Endothelial cell of umbilical vein (primary cell): ENCODE measurements around the gene SNX4. TPM values are rescaled to one million over a fixed set of nuclear protein-coding genes. Genes with fewer than 3 reads are reported as not detected.

Experiments
- BruUV-seq: library from RNA; stranded (reverse); fragments of 400-500 nt; replicated peaks from 2 replicates; lab custom pipeline; 2021; lab: Mats Ljungman, UMichigan
- CTCF ChIA-PET: fragments of 300-600, 350-600 bp; sonication (Branson Sonifier 250); formaldehyde crosslinking; loops from one replicate; lab custom pipeline; 2021; ENCODE audit warnings: antibody characterized with exemption, inconsistent platforms; lab: Charles Lee
- POLR2A ChIA-PET: fragments of 300-600, 350-600 bp; sonication (Branson Sonifier 250); formaldehyde crosslinking; loops from one replicate; lab custom pipeline; 2021; ENCODE audit warnings: antibody characterized with exemption, inconsistent platforms; lab: Charles Lee
- DNase-seq: peaks from one replicate; pipeline ENCODE4 v3.0.0-alpha.2; 2011; ENCODE audit warnings: low read depth, low spot score
- FAIRE-seq: peaks from 2 replicates; lab custom pipeline; 2011; peaks lifted over from hg19 to GRCh38; lab: Jason Lieb, UNC
- H2AFZ ChIP-seq: 2 replicates; pipeline ENCODE4 v1.6.0; 2012; ENCODE audit warnings: low read depth, low read length, control low read depth, inconsistent platforms
- H3K27ac ChIP-seq: 2 replicates; pipeline ENCODE4 v1.5.1; 2011; ENCODE audit warnings: low read depth, mild to moderate bottlenecking, control low read depth, low read length, moderate library complexity; ENCODE audit not compliant: insufficient read depth
- H3K27me3 ChIP-seq, 2 experiments: 2 replicates each; pipeline versions ENCODE4 v1.6.0 to v1.6.1; 2011; ENCODE audit warnings: low read length in 2 of 2, mixed read lengths in 1 of 2; ENCODE audit not compliant: control insufficient read depth in 2 of 2, insufficient read depth in 2 of 2
- H3K36me3 ChIP-seq, 2 experiments: 2 replicates in 1 of 2; 3 replicates in 1 of 2; pipeline ENCODE4 v1.5.1; 2011; ENCODE audit warnings: low read length in 2 of 2, mild to moderate bottlenecking in 1 of 2, moderate library complexity in 1 of 2; ENCODE audit not compliant: control insufficient read depth in 2 of 2, insufficient read depth in 2 of 2; ENCODE audit errors: extremely low read depth in 1 of 2
- H3K4me1 ChIP-seq: 3 replicates; pipeline ENCODE4 v1.5.1; 2011; ENCODE audit warnings: mild to moderate bottlenecking, low read length; ENCODE audit not compliant: control insufficient read depth, insufficient read depth; ENCODE audit errors: extremely low read depth
- H3K4me2 ChIP-seq: 2 replicates; pipeline ENCODE4 v1.6.1; 2011; ENCODE audit warnings: low read length, control low read depth, mixed read lengths; ENCODE audit not compliant: insufficient read depth
- H3K4me3 ChIP-seq, 3 experiments: fragments of 200-600 bp in 1 of 3; sonication (generic), shearing (Covaris generic) in 1 of 3; replicated peaks in 1 of 3; 2 replicates each; pipeline ENCODE4 v1.5.1; 2011 to 2016; ENCODE audit warnings: control low read depth in 3 of 3, low read length in 3 of 3, mild to moderate bottlenecking in 2 of 3, inconsistent platforms in 1 of 3, low read depth in 1 of 3, moderate library complexity in 1 of 3; ENCODE audit not compliant: insufficient read depth in 1 of 3
- H3K79me2 ChIP-seq: 2 replicates; pipeline ENCODE4 v1.6.0; 2012; ENCODE audit warnings: low read length, inconsistent platforms; ENCODE audit not compliant: control insufficient read depth, insufficient read depth
- H3K9ac ChIP-seq: replicated peaks from 2 replicates; pipeline ENCODE3; 2011; ENCODE audit warnings: low read length, control low read depth; ENCODE audit not compliant: insufficient read depth; ENCODE audit errors: extremely low read depth
- H3K9me1 ChIP-seq: replicated peaks from 3 replicates; pipeline ENCODE4 v1.6.0; 2011; ENCODE audit warnings: mild to moderate bottlenecking, low read length; ENCODE audit not compliant: control insufficient read depth, insufficient read depth; ENCODE audit errors: extremely low read depth
- H3K9me3 ChIP-seq: replicated peaks from 2 replicates; pipeline ENCODE4 v1.5.1; 2012; ENCODE audit warnings: low read length, inconsistent platforms; ENCODE audit not compliant: control insufficient read depth, insufficient read depth
- H4K20me1 ChIP-seq: replicated peaks from 2 replicates; pipeline ENCODE3; 2011; ENCODE audit warnings: mild to moderate bottlenecking, low read length; ENCODE audit not compliant: control insufficient read depth, insufficient read depth; ENCODE audit errors: extremely low read depth
- FOS ChIP-seq: IDR thresholded peaks from 2 replicates; pipeline ENCODE4 v1.6.1; 2011; ENCODE audit warnings: mild to moderate bottlenecking, low read length, moderate library complexity, borderline replicate concordance; ENCODE audit not compliant: insufficient read depth
- GATA2 ChIP-seq: IDR thresholded peaks from 2 replicates; pipeline ENCODE4 v1.7.0; 2011; ENCODE audit warnings: low read depth, mild to moderate bottlenecking, moderate library complexity, mixed read lengths, low read length; ENCODE audit not compliant: insufficient read length, insufficient read depth
- POLR2A ChIP-seq: IDR thresholded peaks from 2 replicates; pipeline ENCODE4 v1.6.1; 2012; ENCODE audit warnings: low read depth, mild to moderate bottlenecking, control low read depth, low read length
- POLR2AphosphoS5 ChIP-seq: IDR thresholded peaks from 2 replicates; pipeline ENCODE4 v1.6.1; 2012; ENCODE audit warnings: low read depth, mild to moderate bottlenecking, control low read depth, low read length, moderate library complexity; ENCODE audit not compliant: insufficient read depth
- dilution Hi-C: fragments of 300-500 bp; cut with MboI; formaldehyde crosslinking; loops from one replicate; pipeline ENCODE4 v1.15.0; 2019; ENCODE audit warnings: low sequenced_read_pairs; ENCODE audit not compliant: extremely low pct_ligation_motif_present
- intact Hi-C: fragments of 100-400 bp; cut with micrococcal nuclease; formaldehyde crosslinking; loops from one replicate; pipeline ENCODE4 v1.10.0; 2022
- polyA plus RNA-seq, 4 experiments: library from polyadenylated mRNA; depleted of rRNA in 3 of 4; stranded (reverse) in 3 of 4; unstranded in 1 of 4; fragments of >200 nt; gene quantifications; 2 replicates each; pipeline versions ENCODE4 v1.2.1 to v1.2.3, GENCODE V29; 2011 to 2012; ENCODE audit warnings: missing spikeins in 1 of 4
- total RNA-seq: library from RNA; stranded (reverse); gene quantifications from 2 replicates; pipeline ENCODE4 v1.2.3, GENCODE V29; 2021

Gene SNX4
- total and polyA plus RNA-seq, 2 donors (not counting 3 experiments of a cell fraction or from before 2014, with no cell fraction given), result 7.5 to 39.2 TPM

- dilution Hi-C loops (no loop called here), intact Hi-C loops (loop anchor here (5.0 kb wide), 4 partner anchors 153 to 672 kb away; no protein-coding TSS in a partner anchor)
- Histone ChIP-seq H4K20me1 (no peaks in the 10 kb centered on the region), H3K27me3 (no peaks in the 10 kb centered on the region), H3K27ac (no peak overlapping the region), H3K9me1 (no peaks in the 10 kb centered on the region), H2AFZ (no peak overlapping the region), H3K4me3 (no peak overlapping the region), H3K4me2 (no peak overlapping the region), H3K36me3 (no peaks in the 10 kb centered on the region), H3K9me3 (no peaks in the 10 kb centered on the region), H3K9ac (no peak overlapping the region), H3K4me1 (no peaks in the 10 kb centered on the region), H3K79me2 (no peaks in the 10 kb centered on the region)
- no TSS peak for BruUV-seq
- no peak for FAIRE-seq
- TF ChIP-seq FOS (no peak), POLR2AphosphoS5 (no peak)
- DNase-seq, result no peak
- POLR2A ChIA-PET, result no interaction called here
- CTCF ChIA-PET, result interaction anchor here (0.8 to 2.4 kb wide), 6 partner anchors 9 to 439 kb away, joined by 3 to 8 read pairs (median 3); no protein-coding TSS in a partner anchor
Measured at GRCh38 chr3:125434582-125435011, 85.4 kb downstream of the SNX4 start.

- DNase-seq, result no peak
- no peaks in the 10 kb centered on the region for H3K27me3 ChIP-seq
- intact Hi-C loops (no loop called here), dilution Hi-C loops (no loop called here)
- no peaks in the 10 kb centered on the region for H3K9me1 ChIP-seq
- FAIRE-seq, result no peak
- ChIA-PET CTCF (interaction anchor here (1.3 kb wide), 1 partner anchor 15 kb away, joined by 4 read pairs; no protein-coding TSS in a partner anchor), POLR2A (no interaction called here)
- no peaks in the 10 kb centered on the region for H3K36me3 ChIP-seq
- H3K4me2 ChIP-seq, result no peak overlapping the region
- no peak overlapping the region for H3K4me3 ChIP-seq
- no peak overlapping the region for H2AFZ ChIP-seq
- H3K9me3 ChIP-seq, result no peaks in the 10 kb centered on the region
- no peaks in the 10 kb centered on the region for H4K20me1 ChIP-seq
- TF ChIP-seq POLR2A (no peak), GATA2 (no peak)
- no TSS peak for BruUV-seq
- H3K27ac ChIP-seq, result no peak overlapping the region
- no peaks in the 10 kb centered on the region for H3K79me2 ChIP-seq
- H3K4me1 ChIP-seq, result no peaks in the 10 kb centered on the region
- no peak overlapping the region for H3K9ac ChIP-seq
Measured at GRCh38 chr3:125433611-125434041, 86.4 kb downstream of the SNX4 start.
